Body of pancreas (tissue), 4 donors: ENCODE data around the gene TMEM31.

ENCODE experiments used
- POLR2A ChIP-seq, 3 donors: fragments of 450-650 bp; IDR thresholded peaks; one replicate each; pipeline ENCODE4 v1.6.1; 2016; ENCODE audit warnings: antibody characterized with exemption in 3 of 3, mild to moderate bottlenecking in 2 of 3
- TF ChIP-seq, protein P1 (sequence below), 7 experiments: fragments of 450-650 bp in 4 of 7; fragments of 200-600 bp in 3 of 7; sonication (generic) in 3 of 7; IDR thresholded peaks; one replicate each; pipeline ENCODE4 v1.5.1; 2016 to 2019; ENCODE audit warnings: antibody characterized with exemption in 7 of 7

DNA sequence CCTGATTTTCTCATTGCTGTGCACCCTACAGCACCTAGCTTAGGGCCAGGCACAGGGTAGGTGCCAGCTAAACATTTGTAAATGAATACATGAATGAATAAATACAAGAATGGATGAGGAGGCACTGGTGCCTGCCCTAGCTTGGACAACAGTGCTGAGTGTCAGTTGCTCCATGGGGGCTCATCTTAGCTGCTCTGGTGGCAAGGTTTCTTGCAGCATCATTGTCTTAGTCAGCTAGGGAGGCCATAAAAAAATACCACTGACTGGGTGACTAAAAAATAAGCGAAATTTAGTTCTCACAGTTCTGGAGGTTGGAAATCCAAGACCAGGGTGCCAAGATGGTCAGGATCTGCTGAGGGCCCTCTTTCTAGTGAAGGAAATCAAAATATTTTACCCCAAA lies 31.2 kb downstream of the TMEM31 start:
- TF ChIP-seq, protein P1, sequence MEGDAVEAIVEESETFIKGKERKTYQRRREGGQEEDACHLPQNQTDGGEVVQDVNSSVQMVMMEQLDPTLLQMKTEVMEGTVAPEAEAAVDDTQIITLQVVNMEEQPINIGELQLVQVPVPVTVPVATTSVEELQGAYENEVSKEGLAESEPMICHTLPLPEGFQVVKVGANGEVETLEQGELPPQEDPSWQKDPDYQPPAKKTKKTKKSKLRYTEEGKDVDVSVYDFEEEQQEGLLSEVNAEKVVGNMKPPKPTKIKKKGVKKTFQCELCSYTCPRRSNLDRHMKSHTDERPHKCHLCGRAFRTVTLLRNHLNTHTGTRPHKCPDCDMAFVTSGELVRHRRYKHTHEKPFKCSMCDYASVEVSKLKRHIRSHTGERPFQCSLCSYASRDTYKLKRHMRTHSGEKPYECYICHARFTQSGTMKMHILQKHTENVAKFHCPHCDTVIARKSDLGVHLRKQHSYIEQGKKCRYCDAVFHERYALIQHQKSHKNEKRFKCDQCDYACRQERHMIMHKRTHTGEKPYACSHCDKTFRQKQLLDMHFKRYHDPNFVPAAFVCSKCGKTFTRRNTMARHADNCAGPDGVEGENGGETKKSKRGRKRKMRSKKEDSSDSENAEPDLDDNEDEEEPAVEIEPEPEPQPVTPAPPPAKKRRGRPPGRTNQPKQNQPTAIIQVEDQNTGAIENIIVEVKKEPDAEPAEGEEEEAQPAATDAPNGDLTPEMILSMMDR (IDR thresholded peaks at IDR 0.05): no peak
- TF ChIP-seq POLR2A (IDR thresholded peaks at IDR 0.05): no peak
